NCI-H1105 (cell line): ENCODE measurements around the gene BRINP1.

Experiments
- DNase-seq: peaks from one replicate; lab custom pipeline; 2025; lab: John Stamatoyannopoulos, UW

BRINP1 gene

GRCh38 chr9:119278171-119278570, 91.1 kb downstream of the BRINP1 start:
- DNase-seq = no peak

GRCh38 chr9:119273984-119274665, 95.1 kb downstream of the BRINP1 start:
- no peak for DNase-seq

- DNase-seq = no peak
Observed at GRCh38 chr9:119273325-119273904, 95.8 kb downstream of the BRINP1 start.

- DNase-seq = no peak
Observed at GRCh38 chr9:119272500-119273211, 96.6 kb downstream of the BRINP1 start.

- DNase-seq = no peak
Observed at GRCh38 chr9:119268985-119269384, 100.2 kb downstream of the BRINP1 start.

GRCh38 chr9:119264165-119264564, 105.1 kb downstream of the BRINP1 start:
- no peak for DNase-seq

- DNase-seq = no peak
Observed at GRCh38 chr9:119257592-119257991, 111.6 kb downstream of the BRINP1 start.

GRCh38 chr9:119255116-119255515, 114.1 kb downstream of the BRINP1 start:
- DNase-seq = no peak

GRCh38 chr9:119252671-119253299, 116.5 kb downstream of the BRINP1 start:
- DNase-seq = no peak

- DNase-seq = no peak
Observed at GRCh38 chr9:119251936-119252335, 117.3 kb downstream of the BRINP1 start.

- no peak for DNase-seq
Observed at GRCh38 chr9:119250730-119251129, 118.5 kb downstream of the BRINP1 start.

GRCh38 chr9:119240546-119240945, 128.7 kb downstream of the BRINP1 start:
- no peak for DNase-seq

- DNase-seq = no peak
Observed at GRCh38 chr9:119234636-119235035, 134.6 kb downstream of the BRINP1 start.

GRCh38 chr9:119227422-119227821, 141.8 kb downstream of the BRINP1 start:
- DNase-seq = no peak

GRCh38 chr9:119224431-119224830, 144.8 kb downstream of the BRINP1 start:
- no peak for DNase-seq

GRCh38 chr9:119221276-119221675, 148.0 kb downstream of the BRINP1 start:
- DNase-seq = no peak

GRCh38 chr9:119218293-119218692, 150.9 kb downstream of the BRINP1 start:
- no peak for DNase-seq

- DNase-seq = peak; percentile 6
Observed at GRCh38 chr9:119216651-119217331, 152.4 kb downstream of the BRINP1 start.

GRCh38 chr9:119215651-119216050, 153.6 kb downstream of the BRINP1 start:
- DNase-seq = no peak

GRCh38 chr9:119213471-119213870, 155.8 kb downstream of the BRINP1 start:
- DNase-seq = no peak

- no peak for DNase-seq
Observed at GRCh38 chr9:119197893-119198607, 171.2 kb downstream of the BRINP1 start.

GRCh38 chr9:119195521-119195920, 173.7 kb downstream of the BRINP1 start:
- DNase-seq = no peak
